ENCODE results near the gene ACTG1.

ACTG1 gene

GRCh38 chr17:81515530-81516041 lies 3.0 kb upstream of the ACTG1 start:
- no peak for DNase-seq

DNA sequence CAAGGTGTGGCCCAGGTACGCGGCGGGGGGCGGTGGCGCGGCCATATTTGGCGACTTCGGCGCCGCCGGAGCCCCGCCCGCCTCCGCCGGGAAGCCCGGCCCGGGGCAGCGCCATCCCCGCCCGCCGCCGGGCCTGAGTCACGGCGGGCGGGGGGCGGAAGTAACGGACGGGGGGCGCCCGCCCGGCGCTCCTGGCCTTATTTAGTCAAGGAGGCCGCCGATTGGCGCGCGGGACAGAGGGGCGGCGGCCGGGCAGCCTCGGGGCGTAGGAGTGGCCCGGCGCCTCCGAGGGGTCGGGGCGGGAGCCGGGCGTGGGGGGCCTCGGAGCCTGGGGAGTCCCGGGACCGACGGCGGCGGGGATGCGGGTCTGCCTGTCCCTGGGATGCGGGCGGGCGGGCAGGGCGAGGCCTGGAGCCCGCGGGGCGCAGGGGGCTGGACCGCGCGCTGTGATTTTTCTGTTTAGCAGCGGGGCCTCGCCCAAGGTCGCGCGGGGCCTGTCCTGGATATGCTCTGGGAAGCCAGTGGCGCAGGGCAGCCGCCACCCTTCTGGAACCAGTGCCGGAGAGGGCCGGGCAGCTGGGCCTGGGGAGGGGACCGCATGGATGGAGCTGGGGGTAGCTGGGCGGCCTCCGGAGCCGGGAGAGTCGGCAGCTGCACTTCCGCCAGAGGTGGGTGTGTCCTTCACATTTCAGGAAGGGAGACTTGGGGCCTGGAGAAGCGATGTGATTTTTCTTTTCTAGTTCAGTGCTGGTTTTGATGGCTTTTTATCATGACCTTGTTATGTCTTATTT lies 2.3 kb upstream of the ACTG1 start:
- peak; percentile 50 for DNase-seq

DNA sequence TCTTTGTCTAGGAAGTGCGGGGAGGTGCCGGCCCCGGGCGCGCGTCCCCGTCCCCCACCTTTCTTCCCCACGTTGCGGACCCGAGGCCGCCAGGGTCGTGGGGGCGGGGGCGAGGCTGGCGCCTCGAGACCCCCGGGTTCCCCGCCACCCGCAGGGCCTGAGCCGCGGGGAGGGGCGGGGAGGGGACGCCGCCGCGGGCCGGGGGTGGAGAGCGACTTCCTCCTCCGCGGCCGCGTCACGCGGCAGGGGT lies 1.8 kb upstream of the ACTG1 start:
- no peak for DNase-seq

GRCh38 chr17:81513753-81514488 lies 1.3 kb upstream of the ACTG1 start:
- DNase-seq = no peak

- no peak for DNase-seq
Observed at GRCh38 chr17:81513372-81513752, 763 bp upstream of the ACTG1 start.

DNA sequence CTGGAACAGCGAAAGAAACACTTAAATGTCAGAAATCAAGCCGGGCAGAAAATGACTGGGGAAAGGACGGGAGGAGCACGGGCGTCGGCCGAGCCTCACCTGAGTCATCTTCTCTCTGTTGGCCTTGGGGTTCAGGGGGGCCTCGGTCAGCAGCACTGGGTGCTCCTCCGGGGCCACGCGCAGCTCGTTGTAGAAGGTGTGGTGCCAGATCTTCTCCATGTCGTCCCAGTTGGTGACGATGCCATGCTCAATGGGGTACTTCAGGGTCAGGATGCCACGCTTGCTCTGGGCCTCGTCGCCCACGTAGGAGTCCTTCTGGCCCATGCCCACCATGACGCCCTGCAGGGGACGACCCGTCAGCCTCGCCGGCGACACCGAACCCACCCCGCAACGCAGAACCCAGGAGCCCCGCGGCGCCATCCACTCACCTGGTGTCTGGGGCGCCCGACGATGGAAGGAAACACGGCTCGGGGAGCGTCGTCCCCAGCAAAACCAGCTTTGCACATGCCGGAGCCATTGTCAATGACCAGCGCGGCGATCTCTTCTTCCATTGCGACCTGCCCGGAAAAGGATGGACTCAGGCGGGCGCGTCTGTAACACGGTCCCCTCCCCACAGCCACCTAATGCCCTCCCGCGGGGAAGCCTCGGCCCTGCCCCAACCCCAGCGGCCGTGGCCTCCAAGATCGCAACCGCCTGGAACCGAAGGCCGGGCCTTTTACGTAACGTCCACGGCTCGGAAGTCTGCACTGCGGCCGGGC lies 616 bp downstream of the ACTG1 start:
- DNase-seq = no peak

DNA sequence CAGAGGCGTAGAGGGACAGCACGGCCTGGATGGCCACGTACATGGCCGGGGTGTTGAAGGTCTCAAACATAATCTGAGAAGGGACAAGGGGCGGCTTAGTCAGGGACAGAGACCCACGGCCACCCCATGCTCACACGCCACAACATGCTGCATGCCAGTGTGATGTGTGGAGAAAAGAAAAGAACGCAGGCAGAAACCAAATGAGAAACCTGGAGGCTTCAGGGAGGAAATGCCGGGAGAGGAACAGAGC lies 1.1 kb downstream of the ACTG1 start:
- no peak for DNase-seq

DNA sequence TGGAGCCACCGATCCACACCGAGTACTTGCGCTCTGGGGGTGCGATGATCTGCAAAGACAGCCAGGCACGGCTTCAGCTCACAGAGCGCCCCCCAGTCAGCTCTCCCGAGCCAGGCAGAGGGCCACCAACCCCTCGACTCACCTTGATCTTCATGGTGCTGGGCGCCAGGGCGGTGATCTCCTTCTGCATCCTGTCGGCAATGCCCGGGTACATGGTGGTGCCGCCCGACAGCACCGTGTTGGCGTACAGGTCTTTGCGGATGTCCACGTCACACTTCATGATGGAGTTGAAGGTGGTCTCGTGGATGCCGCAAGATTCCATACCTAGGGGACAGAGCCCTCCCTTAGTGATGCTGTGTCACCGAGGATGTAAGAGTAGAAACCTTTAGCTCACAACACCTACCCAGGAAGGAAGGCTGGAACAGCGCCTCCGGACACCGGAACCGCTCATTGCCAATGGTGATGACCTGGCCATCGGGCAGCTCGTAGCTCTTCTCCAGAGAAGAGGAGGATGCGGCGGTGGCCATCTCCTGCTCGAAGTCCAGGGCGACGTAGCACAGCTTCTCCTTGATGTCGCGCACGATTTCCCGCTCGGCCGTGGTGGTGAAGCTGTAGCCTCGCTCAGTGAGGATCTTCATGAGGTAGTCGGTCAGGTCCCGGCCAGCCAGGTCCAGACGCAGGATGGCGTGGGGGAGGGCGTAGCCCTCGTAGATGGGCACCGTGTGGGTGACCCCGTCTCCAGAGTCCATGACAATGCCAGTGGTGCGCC lies 1.6 kb downstream of the ACTG1 start:
- DNase-seq = no peak

- no peak for DNase-seq
Observed at GRCh38 chr17:81509972-81510784, 2.4 kb downstream of the ACTG1 start.

DNA sequence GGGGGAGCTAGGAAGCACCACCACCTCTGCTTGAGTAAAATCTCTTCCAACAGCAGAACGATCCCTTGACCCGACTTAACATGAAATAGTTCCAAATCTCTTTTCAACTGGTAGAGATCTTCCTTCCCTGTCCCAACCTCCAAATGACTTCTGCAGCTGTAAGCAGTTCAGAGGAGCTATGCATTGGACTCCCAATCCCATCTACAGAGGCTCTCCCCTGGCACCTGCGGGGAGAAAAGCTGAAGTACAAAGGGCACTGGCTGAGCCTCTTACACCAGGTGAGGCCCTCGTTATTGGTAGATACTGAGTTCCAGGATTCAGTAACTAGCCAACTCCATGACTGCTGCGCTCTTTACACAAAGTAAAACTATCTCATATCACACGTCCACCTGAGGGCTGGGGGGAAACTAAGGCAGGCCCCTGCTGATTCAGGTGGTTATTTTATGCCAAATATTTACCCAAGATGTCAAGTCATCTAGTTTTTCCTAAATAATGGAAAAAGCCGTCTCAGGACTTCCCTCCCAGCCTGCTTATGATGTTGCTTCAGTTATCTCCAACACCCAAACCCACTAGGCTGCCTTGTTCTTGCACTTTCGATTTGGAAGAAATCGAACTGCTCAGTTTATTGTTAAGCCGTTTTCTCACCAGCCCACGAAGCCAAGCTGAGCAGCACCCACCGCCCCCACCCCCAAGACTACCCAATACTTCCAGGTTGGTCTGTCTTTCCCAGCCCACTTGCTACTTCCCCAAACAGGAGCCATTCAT lies 3.2 kb downstream of the ACTG1 start:
- no peak for DNase-seq

GRCh38 chr17:81508639-81509206 lies 3.9 kb downstream of the ACTG1 start:
- no peak for DNase-seq

GRCh38 chr17:81503619-81504018 lies 9.0 kb downstream of the ACTG1 start:
- DNase-seq = no peak

DNA sequence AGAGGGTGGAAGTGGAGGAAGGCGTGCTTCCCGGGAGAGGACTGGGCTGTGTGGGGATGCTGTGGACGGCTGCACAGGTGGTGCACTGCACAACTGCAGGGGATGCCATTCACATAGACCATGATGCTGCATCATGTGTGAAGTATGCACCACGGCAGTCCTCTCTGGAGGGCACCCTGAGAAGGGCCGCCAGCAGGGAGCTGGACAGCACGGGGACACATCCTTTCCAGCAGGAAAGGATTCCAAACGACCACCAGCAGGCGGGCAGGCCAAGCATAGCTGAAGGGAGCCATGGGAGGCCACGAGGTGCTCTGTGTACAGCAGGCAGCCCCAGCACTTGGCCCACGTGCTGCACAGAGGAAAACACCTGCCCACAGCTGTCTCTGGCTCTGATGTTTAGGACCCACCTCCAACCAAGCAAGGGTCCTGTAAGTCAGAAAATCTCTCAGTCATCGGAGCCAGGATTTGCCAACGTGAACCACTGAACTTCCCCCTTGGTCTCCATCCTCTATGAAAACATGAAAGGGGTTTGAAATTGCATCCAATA lies 10.1 kb downstream of the ACTG1 start:
- no peak for DNase-seq

- no peak for DNase-seq
Observed at GRCh38 chr17:81500047-81500446, 12.6 kb downstream of the ACTG1 start.

GRCh38 chr17:81499601-81499970 lies 13.0 kb downstream of the ACTG1 start:
- DNase-seq = no peak

- no peak for DNase-seq
Observed at GRCh38 chr17:81498953-81499600, 13.5 kb downstream of the ACTG1 start.

DNA sequence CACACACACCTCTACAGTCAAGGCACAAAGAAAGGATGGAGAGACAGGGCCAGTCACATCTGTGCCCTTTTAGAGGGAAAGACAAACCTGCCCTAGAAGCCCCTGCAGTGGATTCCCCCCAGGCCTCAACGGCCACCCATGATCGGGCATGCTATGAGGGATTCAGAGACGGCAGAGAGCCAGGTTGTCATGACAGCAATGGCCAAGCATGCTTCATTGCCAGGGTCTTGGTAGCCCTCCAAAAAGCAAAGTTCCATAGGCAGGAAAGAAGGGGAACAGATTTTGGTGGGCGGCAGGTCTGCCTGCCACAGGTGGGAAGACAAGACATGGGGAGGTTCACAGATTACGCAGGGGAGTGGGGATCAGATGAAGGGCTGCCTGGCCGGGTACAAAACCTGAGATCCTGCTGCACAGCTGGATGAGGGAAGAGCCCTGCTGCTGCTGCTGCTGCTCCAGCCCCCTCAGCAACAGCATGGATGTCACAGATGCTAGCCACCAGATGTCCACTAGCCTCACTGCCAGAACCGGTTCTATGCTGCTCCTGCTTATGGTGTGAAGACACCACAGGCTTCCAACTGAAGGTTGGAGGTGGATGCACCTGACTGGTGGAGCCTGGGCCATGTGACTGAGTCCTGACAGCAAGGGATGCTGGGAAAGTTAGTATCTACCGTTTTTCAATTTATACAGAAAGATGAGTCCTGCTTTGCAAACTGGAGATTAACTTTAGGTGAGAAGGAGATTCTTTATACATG lies 17.8 kb downstream of the ACTG1 start:
- no peak for DNase-seq

GRCh38 chr17:81493198-81494038 lies 19.2 kb downstream of the ACTG1 start:
- no peak for DNase-seq

DNA sequence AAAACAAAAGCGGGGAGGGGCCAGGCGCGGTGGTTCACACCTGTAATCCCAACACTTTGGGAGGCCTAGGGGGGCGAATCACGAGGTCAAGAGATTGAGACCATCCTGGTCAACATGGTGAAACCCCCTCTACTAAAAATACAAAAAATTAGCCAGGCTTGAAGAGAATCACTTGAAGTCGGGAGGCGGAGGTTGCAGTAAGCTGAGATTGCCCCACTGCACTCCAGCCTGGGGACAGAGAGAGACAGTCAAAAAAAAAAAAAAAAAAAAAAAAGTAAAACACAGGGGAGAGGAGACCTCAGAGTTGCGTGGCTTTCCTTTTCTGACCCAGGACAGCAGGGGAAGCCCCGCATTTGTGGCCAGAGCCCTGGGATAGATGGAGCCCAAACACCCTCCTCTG lies 19.9 kb downstream of the ACTG1 start:
- no peak for DNase-seq

Data from NCI-H2029 (cell line).